ENCODE results near the gene CD6. TPM values are rescaled to one million over a fixed set of nuclear protein-coding genes. Genes with fewer than 3 reads are reported as not detected.

CD6 gene
- total and polyA plus RNA-seq, 2 experiments from 2014 or later = 0.03 TPM; not detected in 1

DNA sequence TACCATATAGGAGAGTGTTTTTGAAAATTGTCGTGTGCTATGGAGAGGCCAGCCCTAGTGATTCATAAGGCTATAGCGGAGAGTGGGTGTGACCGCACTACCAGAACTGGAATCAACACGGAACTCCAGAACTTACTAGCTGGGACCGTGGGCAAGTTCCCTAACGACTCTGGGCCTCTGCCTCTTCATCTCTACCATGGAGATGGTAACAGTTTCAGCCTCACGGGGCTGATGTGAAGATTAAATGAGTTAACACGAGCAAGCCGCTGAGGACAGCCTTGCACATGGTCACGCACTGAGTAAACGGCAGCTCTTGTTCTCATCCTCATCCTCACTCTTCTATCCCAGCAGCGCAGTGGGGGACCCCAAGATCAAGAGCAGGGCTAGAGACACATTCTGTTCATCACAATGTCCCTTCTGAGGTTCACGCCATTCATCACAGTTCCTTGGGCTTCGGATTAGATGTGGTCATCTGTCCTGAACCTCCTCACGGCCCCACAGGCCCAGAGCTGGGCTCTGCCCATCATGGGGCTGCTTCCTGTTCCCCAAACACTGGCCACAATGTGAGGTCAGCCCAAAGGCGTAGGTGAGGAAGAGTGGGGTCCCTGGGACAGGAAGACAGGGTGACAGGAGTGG, 83.6 kb downstream of the CD6 start:
- H3K79me2 ChIP-seq = no peaks in the 10 kb centered on the region
- no peak overlapping the region for H2AFZ ChIP-seq
- H3K4me2 ChIP-seq = no peak overlapping the region
- no peaks in the 10 kb centered on the region for H3K9me3 ChIP-seq (ENCODE audit: low read depth)
- DNase-seq (ENCODE audit: low spot score) = no peak
- no peak overlapping the region for H3K27ac ChIP-seq
- no peaks in the 10 kb centered on the region for H4K20me1 ChIP-seq (ENCODE audit: insufficient read depth, poor library complexity, severe bottlenecking)
- no peaks in the 10 kb centered on the region for H3K27me3 ChIP-seq
- no peaks in the 10 kb centered on the region for H3K9me2 ChIP-seq (replicated peaks; ENCODE audit: insufficient read depth)
- TF ChIP-seq EZH2 (IDR thresholded peaks at IDR 0.05; ENCODE audit: borderline replicate concordance) = no peak
- H3K4me1 ChIP-seq (ENCODE audit: insufficient read depth) = no peaks in the 10 kb centered on the region
- 89% methylated on average over 16 of the region's 16 CpGs for WGBS (ENCODE audit: low lambda C conversion rate, missing lambda C conversion rate)
- no peaks in the 10 kb centered on the region for H3K36me3 ChIP-seq (replicated peaks; ENCODE audit: insufficient read depth, low read depth)
- H3K4me3 ChIP-seq = no peak overlapping the region

GRCh38 chr11:61055776-61056175, 84.3 kb downstream of the CD6 start:
- Histone ChIP-seq H3K4me3 (no peak overlapping the region), H3K36me3 (replicated peaks; ENCODE audit: insufficient read depth, low read depth) (no peaks in the 10 kb centered on the region)
- 94% methylated on average over 8 of the region's 8 CpGs for WGBS (ENCODE audit: low lambda C conversion rate, missing lambda C conversion rate)

GRCh38 chr11:61056571-61056970, 85.1 kb downstream of the CD6 start:
- Histone ChIP-seq H3K9me2 (replicated peaks; ENCODE audit: insufficient read depth) (no peaks in the 10 kb centered on the region), H3K4me2 (no peak overlapping the region), H3K4me1 (ENCODE audit: insufficient read depth) (no peaks in the 10 kb centered on the region), H3K9me3 (ENCODE audit: low read depth) (no peaks in the 10 kb centered on the region), H2AFZ (no peak overlapping the region), H3K79me2 (no peaks in the 10 kb centered on the region), H3K27ac (no peak overlapping the region), H4K20me1 (ENCODE audit: insufficient read depth, poor library complexity, severe bottlenecking) (no peaks in the 10 kb centered on the region), H3K36me3 (replicated peaks; ENCODE audit: insufficient read depth, low read depth) (no peaks in the 10 kb centered on the region), H3K4me3 (no peak overlapping the region), H3K27me3 (no peaks in the 10 kb centered on the region)
- no peak for DNase-seq (ENCODE audit: low spot score)
- 54% methylated on average over 6 of the region's 6 CpGs for WGBS (ENCODE audit: low lambda C conversion rate, missing lambda C conversion rate)
- TF ChIP-seq EZH2 (IDR thresholded peaks at IDR 0.05; ENCODE audit: borderline replicate concordance) = no peak
- TF ChIP-seq, protein P1, sequence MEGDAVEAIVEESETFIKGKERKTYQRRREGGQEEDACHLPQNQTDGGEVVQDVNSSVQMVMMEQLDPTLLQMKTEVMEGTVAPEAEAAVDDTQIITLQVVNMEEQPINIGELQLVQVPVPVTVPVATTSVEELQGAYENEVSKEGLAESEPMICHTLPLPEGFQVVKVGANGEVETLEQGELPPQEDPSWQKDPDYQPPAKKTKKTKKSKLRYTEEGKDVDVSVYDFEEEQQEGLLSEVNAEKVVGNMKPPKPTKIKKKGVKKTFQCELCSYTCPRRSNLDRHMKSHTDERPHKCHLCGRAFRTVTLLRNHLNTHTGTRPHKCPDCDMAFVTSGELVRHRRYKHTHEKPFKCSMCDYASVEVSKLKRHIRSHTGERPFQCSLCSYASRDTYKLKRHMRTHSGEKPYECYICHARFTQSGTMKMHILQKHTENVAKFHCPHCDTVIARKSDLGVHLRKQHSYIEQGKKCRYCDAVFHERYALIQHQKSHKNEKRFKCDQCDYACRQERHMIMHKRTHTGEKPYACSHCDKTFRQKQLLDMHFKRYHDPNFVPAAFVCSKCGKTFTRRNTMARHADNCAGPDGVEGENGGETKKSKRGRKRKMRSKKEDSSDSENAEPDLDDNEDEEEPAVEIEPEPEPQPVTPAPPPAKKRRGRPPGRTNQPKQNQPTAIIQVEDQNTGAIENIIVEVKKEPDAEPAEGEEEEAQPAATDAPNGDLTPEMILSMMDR (IDR thresholded peaks at IDR 0.05; ENCODE audit: poor library complexity) = no peak

More at GRCh38 chr11:61055776-61056175, 84.3 kb downstream of the CD6 start:
- no peak for TF ChIP-seq EZH2 (IDR thresholded peaks at IDR 0.05; ENCODE audit: borderline replicate concordance)
- TF ChIP-seq, protein P1 (IDR thresholded peaks at IDR 0.05; ENCODE audit: poor library complexity) = no peak
- no peak for TF ChIP-seq EZH2phosphoT487 (IDR thresholded peaks at IDR 0.05; ENCODE audit: low read depth, severe bottlenecking, unreplicated experiment)
- no peaks in the 10 kb centered on the region for H3K4me1 ChIP-seq (ENCODE audit: insufficient read depth)
- H3K27ac ChIP-seq = no peak overlapping the region
- H3K9me2 ChIP-seq (replicated peaks; ENCODE audit: insufficient read depth) = no peaks in the 10 kb centered on the region
- no peak for DNase-seq (ENCODE audit: low spot score)
- H4K20me1 ChIP-seq (ENCODE audit: insufficient read depth, poor library complexity, severe bottlenecking) = no peaks in the 10 kb centered on the region
- no peak overlapping the region for H3K4me2 ChIP-seq
- no peak overlapping the region for H2AFZ ChIP-seq
- no peaks in the 10 kb centered on the region for H3K79me2 ChIP-seq
- no peaks in the 10 kb centered on the region for H3K9me3 ChIP-seq (ENCODE audit: low read depth)
- H3K27me3 ChIP-seq = no peaks in the 10 kb centered on the region

DNA sequence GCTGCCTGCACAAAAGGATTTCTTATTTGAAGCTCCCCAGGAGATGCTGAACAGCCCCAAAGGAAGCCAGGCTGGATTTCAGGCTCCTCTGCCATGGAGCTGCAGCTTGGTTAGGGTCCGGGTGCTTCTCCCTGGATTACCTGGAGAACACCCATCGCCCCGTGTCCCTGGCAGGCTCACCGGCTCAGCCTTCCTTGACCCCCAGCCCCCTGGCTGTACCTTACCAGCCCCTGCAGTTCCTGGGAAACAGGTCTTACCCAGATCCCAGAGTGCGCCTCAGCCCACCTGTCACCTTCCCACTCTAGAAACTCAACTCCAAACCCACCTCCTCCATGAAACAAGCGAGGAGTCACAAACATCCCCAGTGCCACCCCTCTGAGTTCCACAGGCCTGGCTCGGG, 85.5 kb downstream of the CD6 start:
- Histone ChIP-seq H3K9me3 (ENCODE audit: low read depth) (no peaks in the 10 kb centered on the region), H2AFZ (no peak overlapping the region), H3K4me3 (no peak overlapping the region), H3K36me3 (replicated peaks; ENCODE audit: insufficient read depth, low read depth) (no peaks in the 10 kb centered on the region), H3K27me3 (no peaks in the 10 kb centered on the region), H4K20me1 (ENCODE audit: insufficient read depth, poor library complexity, severe bottlenecking) (no peaks in the 10 kb centered on the region), H3K4me2 (no peak overlapping the region), H3K27ac (no peak overlapping the region), H3K4me1 (ENCODE audit: insufficient read depth) (no peaks in the 10 kb centered on the region), H3K9me2 (replicated peaks; ENCODE audit: insufficient read depth) (no peaks in the 10 kb centered on the region), H3K79me2 (no peaks in the 10 kb centered on the region)
- no peak for DNase-seq (ENCODE audit: low spot score)
- TF ChIP-seq, protein P1 (IDR thresholded peaks at IDR 0.05; ENCODE audit: poor library complexity) = no peak
- no peak for TF ChIP-seq EZH2 (IDR thresholded peaks at IDR 0.05; ENCODE audit: borderline replicate concordance)
- TF ChIP-seq EZH2phosphoT487 (IDR thresholded peaks at IDR 0.05; ENCODE audit: low read depth, severe bottlenecking, unreplicated experiment) = no peak
- WGBS (ENCODE audit: low lambda C conversion rate, missing lambda C conversion rate) = 79% methylated on average over 7 of the region's 7 CpGs
